HepG2 (cell line): ENCODE data around the gene DLAT. TPM values are rescaled to one million over a fixed set of nuclear protein-coding genes. Genes with fewer than 3 reads are reported as not detected.

ENCODE experiments used
- CREM ChIP-seq, 2 experiments: sonication (generic) in 1 of 2; formaldehyde crosslinking in 1 of 2; IDR thresholded peaks; 2 replicates each; pipeline versions ENCODE4 v1.4.0 to v1.6.1; 2016 to 2020; ENCODE audit warnings: antibody characterized with exemption in 1 of 2, mild to moderate bottlenecking in 1 of 2, missing genetic modification reagents in 1 of 2
- GATA4 ChIP-seq: sonication (generic); IDR thresholded peaks from 2 replicates; pipeline ENCODE4 v1.6.1; 2016; ENCODE audit warnings: antibody characterized with exemption, low read depth, borderline replicate concordance
- HHEX ChIP-seq: IDR thresholded peaks from 2 replicates; pipeline ENCODE4 v1.6.1; 2016; ENCODE audit warnings: control low read depth
- POGK ChIP-seq: sonication (generic); formaldehyde crosslinking; conservative IDR thresholded peaks from 2 replicates; pipeline ENCODE4 v1.8.0; 2022; ENCODE audit warnings: mild to moderate bottlenecking, moderate library complexity, missing genetic modification reagents
- STAT6 ChIP-seq: sonication (generic); formaldehyde crosslinking; IDR thresholded peaks from 2 replicates; pipeline ENCODE4 v1.4.0; 2020; ENCODE audit warnings: missing genetic modification reagents, mild to moderate bottlenecking, borderline replicate concordance
- ZFP62 ChIP-seq: sonication (generic); formaldehyde crosslinking; IDR thresholded peaks from 2 replicates; pipeline ENCODE4 v1.4.0; 2020; ENCODE audit warnings: missing genetic modification reagents
- ZNF224 ChIP-seq: sonication (generic); formaldehyde crosslinking; IDR thresholded peaks from 2 replicates; pipeline ENCODE4 v1.5.0; 2020; ENCODE audit warnings: mild to moderate bottlenecking, missing genetic modification reagents
- ZNF280D ChIP-seq: sonication (generic); formaldehyde crosslinking; IDR thresholded peaks from 2 replicates; pipeline ENCODE4 v1.5.1; 2020; ENCODE audit warnings: mild to moderate bottlenecking, missing genetic modification reagents
- ZNF281 ChIP-seq: sonication (generic); formaldehyde crosslinking; IDR thresholded peaks from 2 replicates; pipeline ENCODE4 v1.4.0; 2020; ENCODE audit warnings: missing genetic modification reagents, borderline replicate concordance
- ZNF292 ChIP-seq: sonication (generic); formaldehyde crosslinking; IDR thresholded peaks from 2 replicates; pipeline ENCODE4 v1.8.1; 2022; ENCODE audit warnings: mild to moderate bottlenecking, low read depth, missing genetic modification reagents, borderline replicate concordance
- ZNF503 ChIP-seq: sonication (generic); formaldehyde crosslinking; IDR thresholded peaks from 2 replicates; pipeline ENCODE4 v1.4.0; 2020; ENCODE audit warnings: missing genetic modification reagents
- ZNF703 ChIP-seq: sonication (generic); formaldehyde crosslinking; IDR thresholded peaks from 2 replicates; pipeline ENCODE4 v1.5.1; 2020; ENCODE audit warnings: missing genetic modification reagents, mild to moderate bottlenecking, moderate library complexity, borderline replicate concordance
- ZNF780A ChIP-seq: sonication (generic); formaldehyde crosslinking; IDR thresholded peaks from 2 replicates; pipeline ENCODE4 v1.8.0; 2022; ENCODE audit warnings: mild to moderate bottlenecking, missing genetic modification reagents, moderate library complexity
- ZNF816 ChIP-seq: sonication (generic); formaldehyde crosslinking; IDR thresholded peaks from 2 replicates; pipeline ENCODE4 v1.8.0; 2022; ENCODE audit warnings: missing genetic modification reagents, mild to moderate bottlenecking, borderline replicate concordance
- polyA plus RNA-seq, 8 experiments: library from polyadenylated mRNA; depleted of rRNA in 3 of 8; stranded (reverse) in 7 of 8; unstranded in 1 of 8; fragments of >200 nt; fragmentation: Illumina TruSeq in 4 of 8; extraction: Trizol in 4 of 8; gene quantifications; 2 replicates each; pipeline versions ENCODE4 v1.2.1 to v1.2.3, GENCODE V29; 2011 to 2016; ENCODE audit warnings: low read depth in 4 of 8, missing spikeins in 1 of 8, mixed read lengths in 1 of 8; ENCODE audit not compliant: insufficient read depth in 1 of 8
- total RNA-seq, 5 experiments: library from RNA; depleted of rRNA; stranded (reverse); fragments of >200 nt; fragmentation: Illumina TruSeq; extraction: Trizol; gene quantifications; 2 replicates each; pipeline ENCODE4 v1.2.3, GENCODE V29; 2016; ENCODE audit warnings: low read depth in 1 of 5

DLAT gene
- total and polyA plus RNA-seq, 2 of the 13 experiments (the other 11 are each of a cell fraction or from before 2014, with no cell fraction given) = 26.4 to 62.2 TPM

GRCh38 chr11:112017538-112017937 is 7.7 kb upstream of the DLAT start (continued):
- TF ChIP-seq CREM (IDR thresholded peaks at IDR 0.05) (peak; percentile 70), CREM (CRISPR knock-in tag; IDR thresholded peaks at IDR 0.05) (no peak), HHEX (CRISPR knock-in tag) (no peak), ZNF703 (CRISPR knock-in tag) (peak; percentile 71; the same call in 1 of the 2 replicates), POGK (0 out of 2 replicates have a peak, but pooled peaks have one; percentile 57), ZNF281 (CRISPR knock-in tag) (peak; percentile 10; the same call in 1 of the 2 replicates), STAT6 (CRISPR knock-in tag) (no peak), ZNF503 (CRISPR knock-in tag) (peak; percentile 79), ZFP62 (CRISPR knock-in tag) (no peak), GATA4 (peak; percentile 43; the same call in 1 of the 2 replicates), ZNF292 (peak; percentile 86; the same call in 1 of the 2 replicates), ZNF780A (CRISPR knock-in tag) (no peak), ZNF816 (CRISPR knock-in tag) (peak; percentile 33; the same call in 1 of the 2 replicates), ZNF280D (CRISPR knock-in tag) (no peak), ZNF224 (CRISPR knock-in tag) (no peak)
